ENCODE measurements around the gene KCTD10.

GRCh38 chr12:109444259-109444658, 32.8 kb downstream of the KCTD10 start:
- TF ChIP-seq EP300 (IDR thresholded peaks at IDR 0.05): no peak
- TF ChIP-seq, protein P1, sequence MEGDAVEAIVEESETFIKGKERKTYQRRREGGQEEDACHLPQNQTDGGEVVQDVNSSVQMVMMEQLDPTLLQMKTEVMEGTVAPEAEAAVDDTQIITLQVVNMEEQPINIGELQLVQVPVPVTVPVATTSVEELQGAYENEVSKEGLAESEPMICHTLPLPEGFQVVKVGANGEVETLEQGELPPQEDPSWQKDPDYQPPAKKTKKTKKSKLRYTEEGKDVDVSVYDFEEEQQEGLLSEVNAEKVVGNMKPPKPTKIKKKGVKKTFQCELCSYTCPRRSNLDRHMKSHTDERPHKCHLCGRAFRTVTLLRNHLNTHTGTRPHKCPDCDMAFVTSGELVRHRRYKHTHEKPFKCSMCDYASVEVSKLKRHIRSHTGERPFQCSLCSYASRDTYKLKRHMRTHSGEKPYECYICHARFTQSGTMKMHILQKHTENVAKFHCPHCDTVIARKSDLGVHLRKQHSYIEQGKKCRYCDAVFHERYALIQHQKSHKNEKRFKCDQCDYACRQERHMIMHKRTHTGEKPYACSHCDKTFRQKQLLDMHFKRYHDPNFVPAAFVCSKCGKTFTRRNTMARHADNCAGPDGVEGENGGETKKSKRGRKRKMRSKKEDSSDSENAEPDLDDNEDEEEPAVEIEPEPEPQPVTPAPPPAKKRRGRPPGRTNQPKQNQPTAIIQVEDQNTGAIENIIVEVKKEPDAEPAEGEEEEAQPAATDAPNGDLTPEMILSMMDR (IDR thresholded peaks at IDR 0.05): no peak
- TF ChIP-seq POLR2AphosphoS5 (IDR thresholded peaks at IDR 0.05): no peak
- no peak for TF ChIP-seq POLR2A (IDR thresholded peaks at IDR 0.05)
